ENCODE data around the gene CCDC61.

DNA sequence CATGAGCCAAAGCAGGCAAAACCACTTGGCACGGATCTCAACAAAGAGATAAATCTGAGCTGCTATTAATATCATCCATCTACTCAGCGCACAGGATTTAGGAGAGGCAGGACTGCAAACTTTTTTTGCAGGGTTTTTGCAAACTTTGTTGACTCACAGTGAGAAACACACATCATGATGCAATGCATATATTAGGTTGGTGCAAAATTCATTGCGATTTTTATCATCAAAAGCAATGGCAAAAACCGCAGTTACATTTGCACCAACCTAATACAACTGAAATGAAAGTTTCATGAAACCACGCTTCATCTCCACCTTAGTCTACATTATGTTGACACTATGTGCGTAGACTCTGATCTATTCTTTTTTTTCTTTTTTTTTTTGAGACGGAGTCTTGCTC is 17.1 kb upstream of the CCDC61 start:
- TF ChIP-seq POLR2AphosphoS5 (IDR thresholded peaks at IDR 0.05; ENCODE audit: low read depth, low read length) (no peak), POLR2A (IDR thresholded peaks at IDR 0.05; ENCODE audit: low read depth, low read length) (no peak)

Data from GM12891 (cell line).